ENCODE data around the gene CHID1. TPM values are rescaled to one million over a fixed set of nuclear protein-coding genes. Genes with fewer than 3 reads are reported as not detected.

The CHID1 gene
- total and polyA plus RNA-seq, 2 of the 8 experiments (the other 6 are each of a cell fraction or from before 2014, with no cell fraction given): 81.2 to 88.5 TPM

GRCh38 chr11:953512-953911 lies 42.9 kb upstream of the CHID1 start (continued):
- TF ChIP-seq ASH2L (IDR thresholded peaks at IDR 0.05; ENCODE audit: low read length): no peak
- TF ChIP-seq BRCA1 (IDR thresholded peaks at IDR 0.05; ENCODE audit: low read depth, low read length): no peak
- no peak for TF ChIP-seq TAF7 (optimal IDR thresholded peaks at IDR 0.05; ENCODE audit: borderline replicate concordance, low read depth, low read length)
- no peak for TF ChIP-seq CTBP2 (IDR thresholded peaks at IDR 0.05; ENCODE audit: borderline replicate concordance, insufficient read depth, insufficient read length, low read length)
- TF ChIP-seq CHD7 (IDR thresholded peaks at IDR 0.05; ENCODE audit: insufficient replicate concordance, low read length): no peak
- no peak for TF ChIP-seq SIN3A (conservative IDR thresholded peaks at IDR 0.05 in 1 of 2, IDR thresholded peaks at IDR 0.05 in 1 of 2; ENCODE audit: low read depth in 1 of 2, low read length in 2 of 2)
- TF ChIP-seq PHF8 (conservative IDR thresholded peaks at IDR 0.05; ENCODE audit: low read depth, low read length): no peak
